HG03139 (cell line): ENCODE measurements around the gene CAV1.

Source experiments
- ATAC-seq: cut with Tn5 transposase; IDR thresholded peaks from one replicate; pipeline ENCODE4 v1.9.1; 2021; ENCODE audit not compliant: unreplicated experiment

CAV1 gene

GRCh38 chr7:116529250-116529649 is 4.4 kb downstream of the CAV1 start:
- ATAC-seq = no peak

GRCh38 chr7:116530107-116530820 is 5.4 kb downstream of the CAV1 start:
- no peak for ATAC-seq

DNA sequence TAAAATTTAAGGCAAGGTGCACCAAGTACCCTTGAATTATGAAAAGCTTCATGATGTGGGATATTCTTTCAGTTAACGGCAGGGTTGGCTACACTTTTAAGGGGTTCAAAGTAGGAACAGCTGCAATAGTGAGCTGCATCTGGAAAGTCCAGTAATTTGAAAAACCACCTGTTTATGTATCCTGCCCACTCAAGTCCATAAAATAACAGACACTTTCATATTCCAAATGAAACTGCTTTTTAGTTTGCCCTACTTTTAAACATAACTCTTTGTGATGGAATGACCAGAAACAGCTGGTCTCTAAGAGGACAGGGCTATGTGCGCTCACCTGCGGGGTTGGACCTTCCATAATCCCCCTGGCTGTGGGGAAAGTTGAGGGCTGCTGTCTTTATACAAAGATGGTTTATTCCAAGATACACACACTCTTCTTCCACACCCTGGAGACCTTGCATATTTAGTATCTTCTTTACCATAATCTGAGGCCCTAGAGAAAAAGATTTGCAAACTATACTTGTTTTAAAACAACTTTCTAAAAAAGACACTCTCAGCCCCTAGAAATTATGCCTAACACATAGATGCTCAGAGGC is 7.4 kb downstream of the CAV1 start:
- ATAC-seq = no peak

DNA sequence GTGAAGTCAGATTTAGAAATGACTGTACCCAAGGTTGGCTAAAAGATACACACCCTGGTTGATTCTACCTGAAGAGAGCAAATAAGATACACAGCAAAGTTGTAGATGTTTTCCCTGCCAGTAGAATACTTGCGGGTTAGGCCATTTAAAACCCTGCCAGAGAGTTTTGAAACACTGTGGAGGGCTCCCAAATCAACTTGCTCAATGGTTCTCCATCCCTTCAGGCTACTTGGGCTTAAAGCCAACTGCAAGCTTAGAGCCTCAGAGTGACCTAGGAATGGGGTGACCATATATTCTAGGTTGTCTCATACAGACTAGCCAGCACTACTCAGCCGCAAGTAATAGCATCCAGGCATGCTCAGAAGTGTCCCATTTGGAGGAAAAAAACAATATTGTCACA is 10.0 kb downstream of the CAV1 start:
- ATAC-seq = no peak

- no peak for ATAC-seq
Observed at GRCh38 chr7:116535416-116535815, 10.6 kb downstream of the CAV1 start.

- ATAC-seq = no peak
Observed at GRCh38 chr7:116538138-116538537, 13.3 kb downstream of the CAV1 start.

DNA sequence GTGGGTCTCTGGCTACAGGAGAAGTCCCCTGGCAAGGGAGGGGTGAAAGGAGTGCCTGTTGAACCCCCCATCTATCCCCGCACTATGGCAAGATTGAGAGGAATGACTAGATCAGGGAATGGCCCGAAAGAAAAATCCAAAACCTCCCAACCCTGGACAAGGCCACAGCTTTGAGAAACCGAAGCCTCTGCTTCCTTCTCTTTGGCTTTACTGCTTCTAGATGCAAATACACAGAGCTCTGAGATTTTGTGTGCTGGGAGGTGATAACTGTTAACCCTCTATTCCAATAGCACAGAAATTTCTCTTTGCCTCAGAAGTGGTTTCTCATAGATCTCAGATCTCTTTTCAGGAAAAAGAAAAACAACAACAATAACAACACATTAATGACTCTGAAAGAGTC is 15.0 kb downstream of the CAV1 start:
- no peak for ATAC-seq

- ATAC-seq = no peak
Observed at GRCh38 chr7:116540743-116541142, 15.9 kb downstream of the CAV1 start.

DNA sequence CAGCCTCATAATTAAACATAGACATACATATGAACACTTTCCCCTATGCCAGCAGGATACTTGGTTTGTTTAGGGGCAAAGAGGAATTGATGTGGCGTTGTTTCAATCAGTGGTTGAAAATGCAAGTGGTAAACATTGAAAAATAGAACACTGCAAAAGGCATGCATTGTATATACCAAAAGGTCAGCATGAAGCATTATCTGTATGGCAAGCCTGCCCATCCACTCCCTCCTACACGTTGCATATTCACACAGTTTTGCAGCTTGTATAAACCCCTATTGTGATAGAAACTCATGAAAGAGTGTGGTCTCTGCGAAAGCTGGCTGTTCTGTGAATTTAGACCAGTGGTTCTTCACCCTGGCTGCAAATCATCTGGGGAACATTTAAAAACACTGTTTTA is 17.1 kb downstream of the CAV1 start:
- ATAC-seq = no peak

DNA sequence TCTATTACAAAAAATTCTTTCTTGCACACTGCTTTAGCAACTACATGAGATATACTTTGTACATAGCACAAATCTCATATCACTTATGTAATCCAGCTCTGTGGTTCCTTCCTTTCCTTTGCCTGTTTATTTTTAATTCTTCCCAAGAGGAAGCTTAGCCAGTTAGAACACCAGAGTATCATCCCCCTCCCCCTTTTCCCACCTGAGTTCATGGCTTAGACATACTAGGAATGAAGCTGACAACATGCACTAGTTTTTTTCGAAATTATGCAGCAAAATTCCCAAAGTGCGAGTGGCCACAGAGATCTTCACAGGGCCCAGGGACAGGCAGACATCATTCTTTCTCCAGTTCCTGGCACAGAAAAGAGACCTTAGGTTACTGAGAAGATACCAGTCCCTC is 17.8 kb downstream of the CAV1 start:
- ATAC-seq = no peak

DNA sequence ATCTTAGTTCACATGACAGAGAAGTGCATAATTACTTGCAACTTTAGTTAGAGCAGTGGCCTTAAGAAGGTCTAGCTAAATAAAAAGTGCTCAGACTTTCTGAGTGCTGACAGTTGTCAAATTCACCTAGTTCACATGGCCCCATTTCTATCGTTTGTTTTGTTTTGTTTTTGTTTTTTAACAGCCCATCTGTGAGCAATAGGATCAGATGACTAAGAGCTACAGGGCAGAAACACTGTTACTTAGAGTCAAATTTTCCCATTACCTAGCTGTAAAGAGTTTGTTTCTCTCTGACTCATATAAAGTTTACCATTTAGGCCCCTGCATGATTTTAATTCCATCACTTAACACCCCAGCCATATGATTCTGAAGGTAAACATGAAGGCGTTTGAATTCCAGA is 18.8 kb downstream of the CAV1 start:
- no peak for ATAC-seq

GRCh38 chr7:116544487-116544886 is 19.7 kb downstream of the CAV1 start:
- no peak for ATAC-seq

GRCh38 chr7:116545411-116545993 is 20.7 kb downstream of the CAV1 start:
- ATAC-seq = no peak

GRCh38 chr7:116546054-116546453 is 21.2 kb downstream of the CAV1 start:
- ATAC-seq = no peak

DNA sequence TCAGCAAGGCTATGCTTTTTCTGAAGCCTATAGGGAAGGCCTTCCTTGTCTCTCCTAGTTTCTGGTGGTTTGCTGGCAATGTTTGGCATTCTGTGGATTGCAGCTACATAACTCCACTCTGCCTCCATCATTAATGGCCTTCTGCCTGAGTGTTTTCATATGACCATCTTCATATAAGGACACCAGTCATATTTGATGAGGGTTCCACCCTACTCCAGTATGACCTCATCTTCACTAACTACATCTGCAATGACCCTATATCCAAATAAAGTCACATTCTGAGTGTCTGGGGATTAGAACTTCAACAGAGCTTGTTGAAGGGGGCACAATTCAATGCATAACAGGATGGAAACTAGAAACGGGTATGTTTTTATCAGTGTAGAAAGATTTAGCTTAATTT is 22.1 kb downstream of the CAV1 start:
- ATAC-seq = no peak

GRCh38 chr7:116547347-116547746 is 22.5 kb downstream of the CAV1 start:
- ATAC-seq = no peak

- peak; percentile 87 for ATAC-seq
Observed at GRCh38 chr7:116548506-116548905, 23.7 kb downstream of the CAV1 start.

GRCh38 chr7:116549370-116549769 is 24.5 kb downstream of the CAV1 start:
- no peak for ATAC-seq

- no peak for ATAC-seq
Observed at GRCh38 chr7:116551692-116552091, 26.9 kb downstream of the CAV1 start.

DNA sequence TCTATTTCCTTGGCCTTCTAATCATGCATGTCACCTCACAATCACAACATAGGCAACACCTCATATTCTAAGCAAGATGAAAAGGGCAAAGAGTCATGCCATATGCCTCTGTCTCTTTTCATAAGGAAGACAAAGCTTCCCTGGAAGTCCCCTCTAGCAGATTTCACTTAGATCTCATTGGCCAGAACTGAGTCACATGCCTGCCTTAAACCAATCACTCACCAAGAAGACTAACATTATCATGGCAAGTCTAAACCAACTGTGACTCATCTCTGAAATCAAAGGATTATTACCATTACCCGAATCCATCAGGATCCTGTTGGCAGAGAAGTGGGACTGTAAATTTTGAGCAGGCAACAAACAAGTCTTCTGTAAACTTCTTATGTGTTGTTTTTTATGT is 27.8 kb downstream of the CAV1 start:
- no peak for ATAC-seq

DNA sequence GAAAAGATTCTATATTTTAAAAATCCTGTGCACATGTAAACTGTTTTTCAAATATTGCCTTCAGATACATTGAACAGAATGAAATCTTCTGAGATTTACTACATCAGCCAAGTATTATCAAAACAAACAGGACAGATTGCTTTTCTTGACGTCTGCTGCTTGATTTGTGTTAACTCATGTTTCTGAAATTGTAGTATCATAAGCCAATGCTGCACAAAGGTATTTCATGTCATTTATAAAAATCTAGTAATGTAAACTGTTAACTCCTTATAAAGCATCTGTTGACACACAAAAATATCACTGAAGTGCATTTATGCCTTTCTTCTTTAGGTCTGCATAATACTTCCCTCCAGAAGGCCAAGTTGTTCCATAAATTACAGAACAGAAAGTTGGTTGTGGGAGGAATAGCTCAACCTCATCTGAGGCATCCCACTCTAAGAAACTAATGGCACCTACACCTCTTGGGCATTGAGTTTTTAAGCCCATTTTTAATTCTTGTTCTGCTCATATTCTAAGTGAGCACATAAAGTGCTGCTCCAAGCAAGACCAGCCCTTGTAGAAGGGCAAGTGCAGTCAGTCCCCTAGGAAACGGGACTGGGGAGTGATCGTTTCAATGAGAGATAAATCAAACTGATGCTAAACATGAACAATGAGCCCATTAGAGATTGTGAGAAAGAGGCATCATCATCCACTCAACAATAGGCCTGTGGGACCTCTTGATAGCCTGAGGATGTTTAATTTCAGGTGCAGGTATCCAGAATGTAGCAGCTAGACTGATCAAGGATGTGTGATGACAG is 28.5 kb downstream of the CAV1 start:
- no peak for ATAC-seq

- ATAC-seq = no peak
Observed at GRCh38 chr7:116554436-116554835, 29.6 kb downstream of the CAV1 start.
